Common myeloid progenitor, CD34-positive (primary cell): ENCODE measurements around the gene TOP2A. TPM values are rescaled to one million over a fixed set of nuclear protein-coding genes. Genes with fewer than 3 reads are reported as not detected.
A peak's percentile ranks its signal among the peaks of the same experiment; 100 is the strongest.

ENCODE experiments used
- CTCF ChIA-PET: fragments of 350-600 bp; sonication (Branson Sonifier 250); formaldehyde crosslinking; loops from one replicate; lab custom pipeline; 2021; ENCODE audit warnings: antibody characterized with exemption; lab: Charles Lee
- POLR2A ChIA-PET: fragments of 350-600 bp; sonication (Branson Sonifier 250); formaldehyde crosslinking; loops from one replicate; lab custom pipeline; 2021; ENCODE audit warnings: antibody characterized with exemption; lab: Charles Lee
- DNase-seq, 3 donors: peaks; one replicate each; pipeline versions ENCODE4 v3.0.0 to v3.0.0-alpha.2; 2013
- H3K27ac ChIP-seq, 2 experiments: 1 replicate in 1 of 2; 2 replicates in 1 of 2; pipeline ENCODE4 v1.7.0; 2013; ENCODE audit warnings: inconsistent platforms in 2 of 2, low read length in 2 of 2, mild to moderate bottlenecking in 2 of 2, low read depth in 1 of 2, moderate library complexity in 1 of 2; ENCODE audit not compliant: severe bottlenecking in 2 of 2, insufficient read depth in 1 of 2, poor library complexity in 1 of 2
- H3K27me3 ChIP-seq, 5 experiments: replicated peaks in 2 of 5; 1 replicate in 3 of 5; 2 replicates in 2 of 5; pipeline versions ENCODE4 v1.6.1 to v1.7.0; 2013; ENCODE audit warnings: low read length in 4 of 5, mild to moderate bottlenecking in 2 of 5, moderate library complexity in 2 of 5, inconsistent platforms in 1 of 5; ENCODE audit not compliant: insufficient read depth in 5 of 5, control insufficient read depth in 4 of 5
- H3K36me3 ChIP-seq, 4 experiments: 1 replicate in 2 of 4; 2 replicates in 2 of 4; pipeline versions ENCODE4 v1.6.1 to v1.7.0; 2013; ENCODE audit warnings: low read length in 3 of 4, control low read depth in 1 of 4, mild to moderate bottlenecking in 1 of 4; ENCODE audit not compliant: control insufficient read depth in 4 of 4, insufficient read depth in 4 of 4
- H3K4me1 ChIP-seq, 4 experiments: 1 replicate in 3 of 4; 2 replicates in 1 of 4; pipeline versions ENCODE4 v1.6.1 to v1.7.1; 2013; ENCODE audit warnings: low read length in 3 of 4, mild to moderate bottlenecking in 3 of 4, control low read depth in 1 of 4, inconsistent platforms in 1 of 4, moderate library complexity in 1 of 4; ENCODE audit not compliant: control insufficient read depth in 4 of 4, insufficient read depth in 4 of 4; ENCODE audit errors: control extremely low read depth in 1 of 4
- H3K4me3 ChIP-seq, 7 experiments: 1 replicate in 4 of 7; 2 replicates in 3 of 7; pipeline versions ENCODE4 v1.5.1 to v1.7.0; 2013; ENCODE audit warnings: mild to moderate bottlenecking in 7 of 7, low read length in 6 of 7, moderate library complexity in 6 of 7, inconsistent platforms in 2 of 7, low read depth in 2 of 7, control low read depth in 1 of 7; ENCODE audit not compliant: insufficient read depth in 4 of 7, control insufficient read depth in 1 of 7; ENCODE audit errors: extremely low read depth in 1 of 7
- H3K9me3 ChIP-seq, 5 experiments: 1 replicate in 4 of 5; 2 replicates in 1 of 5; pipeline versions ENCODE4 v1.6.1 to v1.7.1; 2013; ENCODE audit warnings: low read length in 4 of 5, mild to moderate bottlenecking in 2 of 5, inconsistent platforms in 1 of 5, low read depth in 1 of 5, moderate library complexity in 1 of 5; ENCODE audit not compliant: control insufficient read depth in 4 of 5, insufficient read depth in 2 of 5; ENCODE audit errors: control extremely low read depth in 1 of 5
- WGBS: methylation state at CpG from one replicate; pipeline ENCODE4 v1.1.5; 2013; ENCODE audit not compliant: insufficient coverage; 5-methylcytosine and 5-hydroxymethylcytosine counted together
- polyA plus RNA-seq: library from polyadenylated mRNA; unstranded; fragments of 120-200 nt; gene quantifications from one replicate; pipeline ENCODE4 v1.2.1, GENCODE V29; 2013

TOP2A gene, protein sequence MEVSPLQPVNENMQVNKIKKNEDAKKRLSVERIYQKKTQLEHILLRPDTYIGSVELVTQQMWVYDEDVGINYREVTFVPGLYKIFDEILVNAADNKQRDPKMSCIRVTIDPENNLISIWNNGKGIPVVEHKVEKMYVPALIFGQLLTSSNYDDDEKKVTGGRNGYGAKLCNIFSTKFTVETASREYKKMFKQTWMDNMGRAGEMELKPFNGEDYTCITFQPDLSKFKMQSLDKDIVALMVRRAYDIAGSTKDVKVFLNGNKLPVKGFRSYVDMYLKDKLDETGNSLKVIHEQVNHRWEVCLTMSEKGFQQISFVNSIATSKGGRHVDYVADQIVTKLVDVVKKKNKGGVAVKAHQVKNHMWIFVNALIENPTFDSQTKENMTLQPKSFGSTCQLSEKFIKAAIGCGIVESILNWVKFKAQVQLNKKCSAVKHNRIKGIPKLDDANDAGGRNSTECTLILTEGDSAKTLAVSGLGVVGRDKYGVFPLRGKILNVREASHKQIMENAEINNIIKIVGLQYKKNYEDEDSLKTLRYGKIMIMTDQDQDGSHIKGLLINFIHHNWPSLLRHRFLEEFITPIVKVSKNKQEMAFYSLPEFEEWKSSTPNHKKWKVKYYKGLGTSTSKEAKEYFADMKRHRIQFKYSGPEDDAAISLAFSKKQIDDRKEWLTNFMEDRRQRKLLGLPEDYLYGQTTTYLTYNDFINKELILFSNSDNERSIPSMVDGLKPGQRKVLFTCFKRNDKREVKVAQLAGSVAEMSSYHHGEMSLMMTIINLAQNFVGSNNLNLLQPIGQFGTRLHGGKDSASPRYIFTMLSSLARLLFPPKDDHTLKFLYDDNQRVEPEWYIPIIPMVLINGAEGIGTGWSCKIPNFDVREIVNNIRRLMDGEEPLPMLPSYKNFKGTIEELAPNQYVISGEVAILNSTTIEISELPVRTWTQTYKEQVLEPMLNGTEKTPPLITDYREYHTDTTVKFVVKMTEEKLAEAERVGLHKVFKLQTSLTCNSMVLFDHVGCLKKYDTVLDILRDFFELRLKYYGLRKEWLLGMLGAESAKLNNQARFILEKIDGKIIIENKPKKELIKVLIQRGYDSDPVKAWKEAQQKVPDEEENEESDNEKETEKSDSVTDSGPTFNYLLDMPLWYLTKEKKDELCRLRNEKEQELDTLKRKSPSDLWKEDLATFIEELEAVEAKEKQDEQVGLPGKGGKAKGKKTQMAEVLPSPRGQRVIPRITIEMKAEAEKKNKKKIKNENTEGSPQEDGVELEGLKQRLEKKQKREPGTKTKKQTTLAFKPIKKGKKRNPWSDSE (N-terminal part only)
- 4.7 TPM for polyA plus RNA-seq

DNA sequence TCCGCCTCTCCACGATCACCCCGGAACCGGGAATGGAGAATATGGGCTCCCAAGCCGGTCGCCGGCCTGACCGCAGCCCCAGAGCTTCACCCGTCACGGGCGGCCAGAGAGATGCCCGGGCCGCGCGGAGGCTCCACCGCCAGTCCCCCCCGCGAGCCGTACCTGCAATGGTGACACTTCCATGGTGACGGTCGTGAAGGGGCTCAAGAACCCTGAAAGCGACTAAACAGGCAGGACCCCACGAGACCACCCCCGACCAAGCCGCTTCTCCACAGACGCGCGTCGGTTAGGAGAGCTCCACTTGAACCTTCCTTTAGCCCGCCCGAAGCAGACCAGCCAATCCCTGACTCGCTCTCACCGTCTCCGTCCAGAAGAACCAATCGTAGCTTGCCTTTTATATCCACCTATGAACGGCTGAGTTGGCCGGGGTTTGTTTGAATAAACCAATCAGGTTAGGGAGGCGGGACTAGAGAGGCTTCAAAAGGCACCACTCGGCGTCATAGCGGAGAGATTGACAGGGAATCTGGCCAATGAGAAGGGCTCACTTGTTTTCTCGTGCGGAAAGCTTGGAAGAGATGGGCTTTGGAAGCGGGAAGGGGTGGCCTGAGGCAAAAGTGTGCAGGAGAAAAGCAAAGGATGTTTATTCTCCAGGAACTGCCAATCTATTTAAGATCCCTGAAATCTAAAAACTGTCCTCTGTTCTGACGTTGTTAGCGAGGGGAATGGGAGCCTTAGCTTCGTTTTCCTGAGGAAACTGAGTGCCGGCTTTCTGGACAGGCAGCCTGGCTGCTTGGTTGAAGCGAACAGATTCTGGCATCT, at the start of gene TOP2A:
Gene TOP2A, minus strand, starts transcription at position 288 of the 819 bp plus-strand sequence. Its CDS starts 105 bp downstream, at position 183.
- Histone ChIP-seq H3K27ac (peak within 1 kb of the TSS in 1 of 2 experiments; percentile 76), H3K9me3 (no peaks in the 10 kb centered on the region), H3K27me3 (no peaks in the 10 kb centered on the region), H3K4me1 (peaks cover 12 to 42% (median 30%) of the 10 kb centered on the region in 4 experiments), H3K36me3 (peaks cover 0 to 22% (median 0%) of the 10 kb centered on the region in 4 experiments), H3K4me3 (peak within 1 kb of the TSS; percentile 85 to 100 (median 94))
- POLR2A ChIA-PET, result interaction anchor here (0.6 to 1.2 kb wide), 2 partner anchors 55 to 115 kb away, joined by 3 to 4 read pairs; no protein-coding TSS in a partner anchor
- peak; percentile 99 to 100 (median 99) for DNase-seq
- CTCF ChIA-PET, result interaction anchor here (0.6 to 8.2 kb wide), 20 partner anchors 8 to 144 kb away, joined by 3 to 51 read pairs (median 3); partner anchors contain the start of gene RARA
- under 1% methylated on average over 49 of the region's 49 CpGs for WGBS

DNA sequence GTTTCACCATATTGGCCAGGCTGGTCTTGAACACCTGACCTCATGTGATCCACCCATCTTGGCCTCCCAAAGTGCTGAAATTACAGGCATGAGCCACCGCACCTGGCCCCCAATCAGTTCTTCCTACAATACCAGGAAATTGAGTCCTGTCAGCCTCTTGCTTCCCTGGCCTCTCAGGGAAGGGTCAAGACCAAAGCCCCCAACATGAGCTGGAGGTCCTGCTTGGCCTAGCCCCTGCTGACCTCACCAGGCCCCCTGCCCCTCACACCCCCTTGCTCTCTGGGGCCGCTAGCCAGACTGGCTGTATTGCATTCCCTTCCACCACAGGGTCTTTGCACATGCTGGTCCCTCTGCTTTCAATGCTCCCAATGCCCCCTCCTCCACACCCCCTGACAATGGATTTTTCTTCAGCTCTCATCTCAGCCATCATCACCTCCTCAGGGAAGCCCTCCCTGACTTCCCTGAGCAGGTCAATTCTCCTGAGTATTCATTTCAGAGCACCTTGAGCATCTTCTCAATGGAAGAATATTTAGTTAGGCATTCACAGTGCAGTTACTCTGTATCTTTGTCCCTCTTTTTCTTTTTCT, 49.7 kb upstream of the TOP2A start:
- ChIA-PET CTCF (interaction anchor here (0.7 kb wide), 1 partner anchor 150 kb away, joined by 3 read pairs; no protein-coding TSS in a partner anchor), POLR2A (no interaction called here)
- WGBS, result 100% methylated on average over 1 of the region's 2 CpGs

DNA sequence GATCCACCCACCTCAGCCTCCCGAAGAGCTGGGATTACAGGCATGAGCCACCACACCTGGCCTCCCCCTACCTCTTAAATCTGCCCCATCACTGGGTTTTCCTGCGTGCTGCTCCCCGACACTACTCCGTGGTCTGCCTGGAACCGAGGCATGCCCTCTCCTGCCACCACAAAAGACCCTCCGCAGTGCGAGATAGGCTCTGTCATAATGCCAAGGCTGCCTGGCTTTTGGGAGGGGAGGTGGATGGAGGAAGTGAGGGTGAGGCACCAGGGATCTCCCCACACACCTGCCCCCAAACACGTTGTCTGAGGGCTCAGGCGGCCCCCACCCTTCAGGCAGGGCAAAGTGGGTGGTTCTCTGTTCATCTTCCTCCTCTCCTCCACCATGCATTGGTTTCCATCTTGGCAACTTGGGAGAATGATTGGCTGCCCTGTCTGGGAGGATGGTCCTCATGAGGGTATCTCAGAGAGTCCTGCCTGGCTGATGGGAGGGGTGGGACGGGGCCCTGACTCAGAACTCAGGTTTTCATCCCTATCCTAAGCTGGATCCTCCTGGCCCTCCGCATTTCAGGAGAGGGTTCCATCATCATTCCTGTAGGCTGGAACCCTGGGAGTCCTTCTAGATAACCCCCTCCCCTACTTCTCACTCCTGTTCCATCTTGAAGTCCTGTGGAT, 48.7 kb upstream of the TOP2A start:
- Histone ChIP-seq H3K4me1 (no peaks in the 10 kb centered on the region), H3K36me3 (no peaks in the 10 kb centered on the region), H3K9me3 (no peaks in the 10 kb centered on the region), H3K27me3 (no peaks in the 10 kb centered on the region), H3K4me3 (no peak overlapping the region), H3K27ac (no peak overlapping the region)
- ChIA-PET CTCF (interaction anchor here (1.6 kb wide), 1 partner anchor 16 kb away, joined by 4 read pairs; no protein-coding TSS in a partner anchor), POLR2A (no interaction called here)
- DNase-seq, result no peak
- 93% methylated on average over 5 of the region's 11 CpGs for WGBS

More for the DNA sequence above, 49.7 kb upstream of the TOP2A start:
- H3K27ac ChIP-seq, result no peak overlapping the region
- peaks cover 0 to 2% (median 0%) of the 10 kb centered on the region in 5 experiments for H3K27me3 ChIP-seq
- no peaks in the 10 kb centered on the region for H3K36me3 ChIP-seq
- H3K9me3 ChIP-seq, result peaks cover 0 to 5% (median 0%) of the 10 kb centered on the region in 5 experiments
- no peak for DNase-seq
- no peaks in the 10 kb centered on the region for H3K4me1 ChIP-seq
- H3K4me3 ChIP-seq, result no peak overlapping the region

DNA sequence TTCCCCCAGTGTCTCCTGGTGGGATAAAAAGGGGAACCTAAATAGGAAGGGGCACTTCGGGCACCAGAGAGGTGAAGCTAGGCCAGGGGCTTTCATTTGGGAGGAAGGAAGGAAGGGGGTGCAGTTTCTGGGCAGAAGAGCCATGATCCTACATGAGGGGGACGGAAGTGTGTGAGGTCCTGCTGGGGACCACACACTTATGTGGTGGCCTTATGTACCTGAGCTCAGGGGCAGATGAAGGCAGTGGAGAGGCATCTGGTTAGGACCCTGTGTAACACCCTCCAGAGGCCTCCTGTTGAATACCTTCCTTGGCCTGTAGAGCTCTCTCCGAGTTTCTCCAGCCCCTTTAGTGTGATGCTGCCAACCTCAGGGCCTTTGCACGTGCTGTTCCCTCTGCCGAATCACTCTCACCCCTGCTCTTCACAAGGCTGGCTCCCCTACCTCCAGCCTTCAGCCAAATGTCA, 46.7 kb upstream of the TOP2A start:
- Histone ChIP-seq H3K36me3 (no peaks in the 10 kb centered on the region), H3K9me3 (no peaks in the 10 kb centered on the region), H3K4me3 (no peak overlapping the region), H3K27me3 (no peaks in the 10 kb centered on the region), H3K4me1 (no peaks in the 10 kb centered on the region), H3K27ac (no peak overlapping the region)
- 77% methylated on average over 5 of the region's 5 CpGs for WGBS
- DNase-seq, result no peak
- CTCF ChIA-PET, result interaction anchor here (1.1 to 2.2 kb wide), 4 partner anchors 10 to 96 kb away, joined by 3 to 6 read pairs (median 4); partner anchors contain the start of gene IGFBP4
- POLR2A ChIA-PET, result no interaction called here

DNA sequence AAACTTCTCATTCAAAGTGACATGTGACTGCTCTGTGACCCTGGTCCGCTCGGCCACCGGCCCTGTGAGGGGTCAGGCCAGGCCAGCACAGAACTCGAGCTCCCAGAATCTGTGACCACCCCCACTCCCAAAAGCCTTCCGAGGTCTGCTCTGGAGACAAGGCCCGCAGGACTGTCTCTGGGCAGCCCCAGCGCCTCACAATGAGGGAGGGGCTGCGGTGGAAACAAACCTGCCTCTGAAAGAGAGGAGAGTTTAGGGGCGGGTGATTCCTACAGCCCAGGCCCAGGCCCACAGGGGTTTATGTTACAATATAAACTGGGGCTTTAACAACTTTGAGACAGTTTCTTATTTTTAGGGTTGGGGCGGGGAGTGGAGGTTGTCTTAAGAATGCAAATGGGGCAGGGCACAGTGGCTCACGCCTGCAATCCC, 45.4 kb upstream of the TOP2A start:
- no peaks in the 10 kb centered on the region for H3K4me1 ChIP-seq
- CTCF ChIA-PET, result interaction anchor here (1.2 to 1.6 kb wide), 2 partner anchors 15 to 96 kb away, joined by 3 to 4 read pairs; no protein-coding TSS in a partner anchor
- no peaks in the 10 kb centered on the region for H3K36me3 ChIP-seq
- no peak overlapping the region for H3K4me3 ChIP-seq
- no peak for DNase-seq
- WGBS, result 95% methylated on average over 10 of the region's 11 CpGs
- no peaks in the 10 kb centered on the region for H3K9me3 ChIP-seq
- no peaks in the 10 kb centered on the region for H3K27me3 ChIP-seq
- no peak overlapping the region for H3K27ac ChIP-seq
- POLR2A ChIA-PET, result interaction anchor here (0.8 kb wide), 1 partner anchor 65 kb away, joined by 3 read pairs; no protein-coding TSS in a partner anchor
